ENCODE data around the gene PDC.

DNA sequence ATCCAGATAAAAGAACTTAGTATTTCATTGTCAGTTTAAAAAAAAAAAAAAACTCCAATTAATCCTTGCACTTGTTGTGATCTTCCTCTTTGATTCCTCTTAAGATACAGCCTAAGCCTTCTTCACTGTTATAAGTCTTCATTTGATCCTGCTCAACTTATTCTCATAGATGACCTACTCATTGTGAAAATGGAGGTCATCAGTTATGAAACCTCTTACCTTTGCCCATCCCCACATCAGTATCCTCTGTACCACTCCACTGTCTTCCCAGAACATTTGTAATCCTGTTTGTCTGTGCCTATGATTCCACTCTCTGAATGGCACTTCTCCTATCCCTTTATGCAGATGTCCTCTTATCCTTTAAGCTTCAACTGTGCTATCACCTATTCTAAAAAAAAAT lies 57.3 kb downstream of the PDC start:
- TF ChIP-seq, protein P1, sequence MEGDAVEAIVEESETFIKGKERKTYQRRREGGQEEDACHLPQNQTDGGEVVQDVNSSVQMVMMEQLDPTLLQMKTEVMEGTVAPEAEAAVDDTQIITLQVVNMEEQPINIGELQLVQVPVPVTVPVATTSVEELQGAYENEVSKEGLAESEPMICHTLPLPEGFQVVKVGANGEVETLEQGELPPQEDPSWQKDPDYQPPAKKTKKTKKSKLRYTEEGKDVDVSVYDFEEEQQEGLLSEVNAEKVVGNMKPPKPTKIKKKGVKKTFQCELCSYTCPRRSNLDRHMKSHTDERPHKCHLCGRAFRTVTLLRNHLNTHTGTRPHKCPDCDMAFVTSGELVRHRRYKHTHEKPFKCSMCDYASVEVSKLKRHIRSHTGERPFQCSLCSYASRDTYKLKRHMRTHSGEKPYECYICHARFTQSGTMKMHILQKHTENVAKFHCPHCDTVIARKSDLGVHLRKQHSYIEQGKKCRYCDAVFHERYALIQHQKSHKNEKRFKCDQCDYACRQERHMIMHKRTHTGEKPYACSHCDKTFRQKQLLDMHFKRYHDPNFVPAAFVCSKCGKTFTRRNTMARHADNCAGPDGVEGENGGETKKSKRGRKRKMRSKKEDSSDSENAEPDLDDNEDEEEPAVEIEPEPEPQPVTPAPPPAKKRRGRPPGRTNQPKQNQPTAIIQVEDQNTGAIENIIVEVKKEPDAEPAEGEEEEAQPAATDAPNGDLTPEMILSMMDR (conservative IDR thresholded peaks at IDR 0.05 in 1 of 2, IDR thresholded peaks at IDR 0.05 in 1 of 2; ENCODE audit: extremely low read depth in 1 of 2, insufficient read depth in 1 of 2, low read depth in 1 of 2, low read length in 2 of 2) = no peak
- no peak for TF ChIP-seq EZH2 (IDR thresholded peaks at IDR 0.05; ENCODE audit: borderline replicate concordance, low read length)
